Vagina (tissue), 1 donor: ENCODE data around the gene MT3. TPM values are rescaled to one million over a fixed set of nuclear protein-coding genes. Genes with fewer than 3 reads are reported as not detected.

Source experiments
- total RNA-seq: library from RNA; depleted of rRNA; stranded (reverse); fragments of >200 nt; gene quantifications from one replicate; pipeline ENCODE4 v1.2.3, GENCODE V29; 2016

The MT3 gene
- total RNA-seq, 1 donor from 2014 or later, result 12.8 TPM

Other genes with a start within 250 kb of the MT3 start
- 132 TPM for gene AMFR, start 164.0 kb upstream of the MT3 start, total RNA-seq
- 38.1 TPM for gene NUDT21, start 138.2 kb upstream of the MT3 start, total RNA-seq
- 14.5 TPM for gene OGFOD1, start 138.0 kb upstream of the MT3 start, total RNA-seq
- gene BBS2, start 69.5 kb upstream of the MT3 start, total RNA-seq, result 89.9 TPM
- 25.8 TPM for gene MT4, start 24.5 kb upstream of the MT3 start, total RNA-seq
- gene MT2A, start 19.1 kb downstream of the MT3 start, total RNA-seq, result 661 TPM
- 564 TPM for gene MT1E, start 36.3 kb downstream of the MT3 start, total RNA-seq
- gene MT1M, start 43.1 kb downstream of the MT3 start, total RNA-seq, result 63.3 TPM
- gene MT1A, start 49.1 kb downstream of the MT3 start, total RNA-seq, result 110 TPM
- not detected for gene MT1B, start 62.4 kb downstream of the MT3 start, total RNA-seq
- 16.0 TPM for gene MT1F, start 68.4 kb downstream of the MT3 start, total RNA-seq
- not detected for gene MT1G, start 78.5 kb downstream of the MT3 start, total RNA-seq
- not detected for gene MT1H, start 80.3 kb downstream of the MT3 start, total RNA-seq
- gene MT1X, start 92.9 kb downstream of the MT3 start, total RNA-seq, result 3,049 TPM
- 43.7 TPM for gene NUP93, start 140.6 kb downstream of the MT3 start, total RNA-seq